Adrenal gland (tissue), 5 donors: Measurements from ENCODE around the gene ODF2.

Experiments used
- CTCF ChIP-seq, 6 experiments: fragments of 450-650 bp in 4 of 6; fragments of 200-600 bp in 2 of 6; sonication (generic) in 1 of 6; IDR thresholded peaks; 1 replicate in 5 of 6; 2 replicates in 1 of 6; pipeline versions ENCODE4 v1.5.1 to v1.8.0; 2016 to 2021; ENCODE audit warnings: antibody characterized with exemption in 6 of 6, mild to moderate bottlenecking in 2 of 6, moderate library complexity in 1 of 6
- POLR2A ChIP-seq, 2 donors: fragments of 450-650 bp; IDR thresholded peaks; one replicate each; pipeline ENCODE4 v1.6.1; 2017; ENCODE audit warnings: antibody characterized with exemption in 2 of 2, mild to moderate bottlenecking in 2 of 2, moderate library complexity in 1 of 2
- donor health status: DM: no; HTN: no; CAD: no.

GRCh38 chr9:128529191-128529590 lies 73.4 kb downstream of the ODF2 start:
- TF ChIP-seq CTCF (IDR thresholded peaks at IDR 0.05) (no peak), POLR2A (IDR thresholded peaks at IDR 0.05) (no peak)
